ENCODE measurements around the gene NKAPL.

NKAPL gene

DNA sequence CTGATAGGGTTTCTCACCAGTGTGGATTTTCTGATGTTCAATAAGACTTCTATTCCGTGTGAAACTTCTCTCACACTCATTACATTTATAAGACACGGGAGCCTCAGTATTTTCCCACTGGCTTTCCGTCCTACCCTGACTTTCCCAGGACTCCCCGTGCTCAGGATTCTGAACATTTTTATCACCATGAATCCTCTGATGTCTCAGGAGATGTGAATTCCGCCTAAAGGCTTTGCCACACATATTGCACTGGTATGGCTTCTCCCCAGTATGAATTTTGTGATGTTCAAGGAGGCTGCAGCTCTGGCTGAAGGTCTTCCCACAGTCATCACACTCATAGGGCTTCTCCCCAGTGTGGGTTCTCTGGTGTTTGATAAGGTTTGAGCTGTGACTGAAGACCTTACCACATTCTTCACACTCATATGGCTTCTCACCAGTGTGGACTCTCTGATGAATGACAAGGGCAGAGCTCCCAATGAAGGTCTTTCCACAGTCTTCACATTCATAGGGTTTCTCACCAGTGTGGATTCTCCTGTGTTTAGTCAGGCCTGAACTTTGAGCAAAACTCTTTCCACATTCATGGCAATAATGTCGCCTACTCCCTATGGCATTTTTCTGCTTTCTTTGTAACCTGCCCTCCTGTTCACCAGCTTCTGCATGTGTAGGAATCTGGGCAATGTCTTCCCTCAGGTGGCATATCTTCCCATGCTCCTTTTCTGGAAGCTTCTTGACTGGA, 13.7 kb upstream of the NKAPL start:
- DNase-seq (ENCODE audit: low read depth in 1 of 2, low spot score in 1 of 2), result no peak

DNA sequence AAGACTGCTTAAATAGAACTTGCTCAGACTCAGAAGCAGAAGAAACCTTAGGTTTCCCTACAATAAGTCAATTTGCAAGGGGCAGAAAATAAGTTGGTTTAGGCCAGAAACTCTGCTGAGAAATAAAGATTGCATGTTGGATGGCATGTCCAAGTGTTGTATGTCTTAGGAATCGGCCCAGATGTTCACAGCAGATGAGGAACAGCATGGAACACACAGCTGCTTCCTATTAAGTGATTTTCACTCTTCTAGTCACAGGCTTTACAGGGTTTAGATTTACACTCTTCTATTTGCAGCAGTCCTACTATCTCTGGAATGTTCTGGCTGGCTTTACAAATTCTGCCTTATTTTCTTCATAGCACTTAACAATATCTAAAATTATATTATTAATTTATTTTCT, 10.2 kb upstream of the NKAPL start:
- no peak for DNase-seq (ENCODE audit: low read depth in 1 of 2, low spot score in 1 of 2)

DNA sequence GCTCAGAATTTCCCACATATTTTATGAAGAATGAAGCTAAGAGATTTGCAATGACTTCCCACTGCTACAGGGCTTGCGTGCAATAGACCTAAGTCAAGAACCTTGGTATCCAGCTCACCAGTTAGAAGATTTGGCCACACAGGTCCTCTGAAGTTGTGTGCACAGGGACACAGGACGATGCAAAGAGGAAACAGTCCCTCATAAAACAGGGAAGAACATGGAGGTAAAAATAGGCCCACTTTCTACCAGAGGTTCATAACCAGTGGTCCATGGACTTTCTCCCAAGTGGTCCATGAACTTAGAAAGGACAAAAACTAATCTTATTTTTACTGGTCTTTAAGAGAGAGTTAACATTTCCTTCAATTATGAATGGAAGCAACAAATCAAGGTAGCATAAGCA, 8.3 kb upstream of the NKAPL start:
- no peak for DNase-seq (ENCODE audit: low read depth in 1 of 2, low spot score in 1 of 2)

DNA sequence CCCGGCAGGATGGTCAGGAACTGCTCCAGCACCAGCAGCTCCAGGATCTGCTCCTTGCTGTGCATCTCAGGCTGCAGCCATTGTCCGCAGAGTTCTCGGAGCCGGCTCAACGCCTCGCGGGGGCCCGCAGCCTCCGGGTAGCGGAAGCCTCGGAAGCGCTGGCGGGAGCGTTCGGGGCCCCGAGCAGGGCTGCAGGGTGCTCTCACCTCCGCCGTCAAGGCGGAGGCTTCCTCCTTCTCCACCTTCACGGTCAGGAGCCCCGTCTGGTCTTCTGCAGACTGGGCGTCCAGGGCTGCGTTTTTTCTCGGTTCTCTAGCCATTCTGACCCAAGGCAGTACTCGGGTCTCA, 7.5 kb upstream of the NKAPL start:
- DNase-seq (ENCODE audit: low read depth in 1 of 2, low spot score in 1 of 2), result no peak

DNA sequence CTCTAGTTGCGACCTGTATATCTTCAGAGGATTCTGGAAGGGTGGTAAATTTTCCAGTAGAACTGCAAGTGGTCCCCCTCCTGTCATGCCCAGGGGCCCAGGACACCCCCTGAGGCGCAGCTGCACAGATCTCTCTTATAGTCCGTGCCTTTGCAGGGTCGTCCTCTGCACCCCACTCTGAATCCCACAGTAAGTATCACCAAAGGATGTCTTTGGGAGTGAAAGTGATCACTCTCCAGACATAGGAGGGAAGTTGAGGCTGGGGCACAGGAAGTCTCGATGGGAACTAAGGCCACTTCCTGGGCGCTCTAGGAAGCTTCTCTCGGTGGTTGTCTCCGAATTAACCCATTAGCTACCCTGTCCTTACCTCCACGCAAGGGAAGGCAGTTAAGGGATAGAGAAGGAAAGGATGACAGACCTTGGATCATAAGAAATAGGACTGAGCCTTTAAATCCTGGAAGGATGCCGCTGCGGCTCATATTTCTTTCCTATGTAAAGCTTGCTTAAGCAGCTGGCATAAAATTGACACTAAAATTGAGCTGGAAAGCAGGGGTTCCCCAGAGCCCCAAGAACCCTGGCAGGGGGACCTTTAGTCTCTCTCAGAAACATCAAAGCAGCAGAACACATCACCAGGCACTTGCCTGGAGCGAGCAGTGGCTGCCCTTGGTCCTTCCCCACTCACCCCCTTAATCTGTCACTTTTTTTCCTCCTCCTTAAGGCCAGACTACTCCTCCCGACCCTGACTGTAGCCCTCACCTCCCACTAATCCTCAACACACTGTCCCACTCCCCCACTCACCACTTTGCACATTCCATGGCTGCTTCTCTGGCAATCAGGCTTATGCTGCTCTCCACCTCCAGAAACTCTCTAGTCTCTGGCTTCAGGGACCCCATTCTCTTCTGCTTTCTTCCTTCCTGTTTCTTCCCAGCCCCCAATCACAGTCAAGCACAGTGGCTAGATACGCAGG, 6.8 kb upstream of the NKAPL start, which contains the start of gene ZKSCAN4:
Gene ZKSCAN4, minus strand, starts transcription at position 261 of the 967 bp plus-strand sequence. CDS start 289 bp downstream, outside the sequence.
- DNase-seq (ENCODE audit: low read depth in 1 of 2, low spot score in 1 of 2), result peak; percentile 55 to 57

DNA sequence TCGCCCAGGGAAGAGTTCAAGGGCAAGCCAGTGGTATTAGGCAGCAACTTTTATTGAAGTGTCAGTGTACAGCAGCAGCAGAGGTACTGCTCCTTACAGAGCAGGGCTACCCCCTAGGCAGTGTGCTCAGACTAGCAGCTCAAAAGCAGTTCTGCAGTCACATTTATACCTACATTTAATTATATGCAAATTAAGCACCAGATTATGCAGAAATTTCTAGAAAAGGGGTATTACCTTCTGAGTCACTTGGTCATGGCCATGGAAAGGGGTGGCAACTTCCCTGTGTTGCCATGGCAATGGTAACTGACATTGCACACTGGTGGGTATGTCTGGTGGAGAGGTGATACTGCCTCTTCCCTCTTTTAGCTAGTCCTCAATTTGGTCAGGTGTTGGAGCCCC, 5.0 kb upstream of the NKAPL start:
- no peak for DNase-seq (ENCODE audit: low read depth in 1 of 2, low spot score in 1 of 2)

DNA sequence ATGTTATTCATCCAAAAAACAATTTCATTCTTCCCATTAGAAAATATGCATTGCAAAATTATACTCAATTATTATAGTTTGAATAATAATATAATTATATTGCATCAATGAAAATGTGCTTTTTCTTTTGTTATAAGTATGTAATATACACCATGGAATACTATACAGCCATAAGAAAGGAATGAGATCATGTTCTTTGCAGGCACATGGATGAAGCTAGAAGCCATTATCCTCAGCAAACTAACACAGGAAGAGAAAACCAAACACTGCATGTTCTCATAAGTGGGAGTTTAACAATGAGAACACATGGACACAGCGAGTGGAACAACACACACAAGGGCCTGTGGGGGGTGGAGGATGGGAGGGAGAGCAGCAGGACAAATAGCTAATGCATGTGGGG, 2.1 kb upstream of the NKAPL start:
- DNase-seq (ENCODE audit: low read depth in 1 of 2, low spot score in 1 of 2), result no peak

DNA sequence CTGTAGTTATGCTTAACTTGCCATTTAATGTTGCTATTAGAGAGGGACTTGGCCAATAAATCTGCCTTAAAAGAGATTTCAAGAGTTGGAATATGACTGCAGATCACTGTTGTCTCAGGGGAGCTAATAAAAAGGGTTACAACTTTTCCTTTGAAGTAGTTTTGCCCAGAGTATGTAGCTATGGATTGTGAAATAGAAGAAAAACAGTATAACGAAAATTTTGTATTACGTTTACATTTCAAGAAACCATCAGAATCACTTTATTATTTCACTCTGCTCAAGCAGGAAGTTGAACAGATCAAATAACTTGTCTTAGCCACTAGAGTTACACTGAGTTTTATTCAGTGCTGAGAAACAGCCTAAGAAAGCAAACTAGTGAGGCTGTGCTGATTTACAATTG, 4.8 kb downstream of the NKAPL start:
- no peak for DNase-seq (ENCODE audit: low read depth in 1 of 2, low spot score in 1 of 2)

DNA sequence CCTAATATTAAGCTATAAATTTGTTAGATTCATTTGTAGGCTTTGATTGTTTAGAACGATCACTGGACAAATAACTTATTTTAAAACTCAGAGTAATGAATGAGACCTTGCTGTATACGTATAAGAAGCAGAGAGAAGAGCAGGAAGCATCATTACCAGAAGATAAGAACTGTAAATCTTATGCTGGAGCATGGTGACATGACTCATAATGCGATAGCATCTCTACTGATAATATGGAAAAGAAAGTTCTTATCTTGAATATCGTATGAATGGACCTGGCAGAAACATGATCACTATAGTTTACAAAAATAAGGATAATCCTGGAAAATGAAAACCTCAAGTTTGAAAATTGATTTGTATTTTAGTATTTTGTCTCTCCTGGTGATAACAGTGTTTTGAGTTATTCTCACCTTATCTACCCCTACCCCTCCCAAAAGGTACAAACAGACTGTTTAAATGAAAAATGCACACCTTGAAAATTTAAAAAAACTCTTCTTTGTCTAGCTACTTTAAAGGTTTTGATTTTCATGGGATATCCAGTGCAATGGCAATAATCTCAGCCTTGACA, 5.8 kb downstream of the NKAPL start:
- no peak for DNase-seq (ENCODE audit: low read depth in 1 of 2, low spot score in 1 of 2)

DNA sequence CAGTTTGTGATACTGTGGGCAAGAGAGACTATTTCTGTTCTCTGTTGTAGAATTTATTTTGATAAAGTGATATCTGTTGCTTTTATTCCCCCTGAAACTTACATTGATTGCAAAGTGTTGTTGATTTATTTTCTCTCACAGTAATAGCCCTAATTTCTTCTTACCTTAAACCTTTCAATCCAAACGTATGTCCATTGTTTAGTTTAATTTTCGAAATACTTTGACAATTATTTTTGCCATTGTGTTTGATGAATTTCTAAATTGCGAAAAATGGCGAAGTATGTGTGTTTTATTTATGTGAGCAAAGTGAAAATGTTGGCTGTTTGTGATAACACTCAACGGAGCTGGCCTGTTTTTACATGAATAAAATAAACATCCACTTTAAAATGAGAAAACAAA, 7.5 kb downstream of the NKAPL start:
- DNase-seq (ENCODE audit: low read depth in 1 of 2, low spot score in 1 of 2), result no peak

DNA sequence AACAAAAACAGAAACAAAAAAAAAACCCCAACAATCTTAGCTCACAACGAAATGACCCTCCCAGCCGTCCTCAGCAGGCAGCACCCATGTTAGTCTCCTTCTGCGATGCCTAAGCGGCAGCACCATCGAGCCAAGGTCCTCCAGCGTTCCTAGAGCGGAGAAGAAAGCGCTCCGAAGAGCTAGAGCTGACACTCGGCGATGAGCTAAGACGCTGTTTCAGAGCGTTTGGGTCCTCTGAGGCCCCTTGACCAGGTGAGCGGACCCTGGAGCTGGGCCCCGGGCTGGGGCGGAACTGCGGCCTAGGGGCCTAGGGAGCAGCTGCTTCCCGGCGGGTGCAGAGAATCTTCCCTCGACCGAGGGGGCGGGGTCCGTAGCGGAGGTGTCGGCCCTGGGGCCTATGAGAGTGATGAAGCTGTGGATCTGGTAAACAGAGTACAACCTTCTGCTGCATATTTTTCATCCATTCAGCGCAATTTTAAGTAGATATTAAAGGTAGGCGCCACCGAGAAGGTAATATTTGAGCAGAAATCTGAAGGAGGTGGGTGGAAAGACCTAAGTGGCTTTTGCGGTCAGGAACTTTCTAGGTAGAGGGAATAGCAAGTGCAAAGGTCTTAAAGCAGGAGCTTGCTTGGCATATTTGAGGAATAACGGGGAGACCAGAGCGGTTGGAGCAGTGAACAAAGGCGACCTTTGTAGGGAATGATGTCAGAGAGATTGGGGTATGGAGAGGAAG, 8.0 kb downstream of the NKAPL start, which contains the start of gene ZSCAN26:
Gene ZSCAN26, plus strand, starts transcription at position 182 of the 733 bp plus-strand sequence. CDS start 4,777 bp downstream, outside the sequence.
- peak; percentile 70 to 80 for DNase-seq (ENCODE audit: low read depth in 1 of 2, low spot score in 1 of 2)

DNA sequence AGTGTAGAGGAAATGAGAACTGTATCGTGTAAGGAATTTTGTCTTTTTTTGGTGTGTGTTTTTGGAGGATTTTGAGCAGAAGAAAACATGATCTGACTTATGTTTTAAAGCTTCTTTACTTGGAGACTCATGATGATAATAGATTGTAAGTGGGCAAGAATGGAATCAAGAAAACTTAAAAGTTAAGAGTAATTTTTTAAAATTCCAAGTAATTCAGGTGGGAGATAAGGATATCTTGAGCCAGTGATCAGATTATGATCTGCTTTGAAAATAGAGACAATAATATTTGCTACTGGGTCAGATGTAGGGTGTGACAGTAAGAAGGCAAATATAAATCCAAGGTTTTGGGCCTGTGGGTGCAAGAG, 8.6 kb downstream of the NKAPL start:
- no peak for DNase-seq (ENCODE audit: low read depth in 1 of 2, low spot score in 1 of 2)

DNA sequence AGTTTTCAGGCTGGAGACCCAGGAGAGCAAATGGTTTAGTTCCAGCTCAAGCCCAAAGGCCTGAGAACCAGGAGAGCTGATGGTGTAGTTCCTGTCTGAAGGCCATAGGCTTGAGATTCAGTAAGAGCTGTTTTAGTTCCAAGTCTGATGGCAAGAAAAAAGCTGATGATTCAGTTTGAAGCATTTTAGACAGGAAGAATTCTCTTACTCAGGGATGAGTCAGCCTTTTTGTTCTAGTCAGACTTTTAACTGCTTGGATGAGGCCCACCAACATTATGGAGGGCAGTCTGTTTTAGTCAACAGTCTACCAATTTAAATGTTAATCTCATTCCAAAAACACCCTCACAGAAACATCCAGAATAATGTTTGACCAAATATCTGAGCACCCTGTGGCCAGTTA, 10.4 kb downstream of the NKAPL start:
- no peak for DNase-seq (ENCODE audit: low read depth in 1 of 2, low spot score in 1 of 2)

DNA sequence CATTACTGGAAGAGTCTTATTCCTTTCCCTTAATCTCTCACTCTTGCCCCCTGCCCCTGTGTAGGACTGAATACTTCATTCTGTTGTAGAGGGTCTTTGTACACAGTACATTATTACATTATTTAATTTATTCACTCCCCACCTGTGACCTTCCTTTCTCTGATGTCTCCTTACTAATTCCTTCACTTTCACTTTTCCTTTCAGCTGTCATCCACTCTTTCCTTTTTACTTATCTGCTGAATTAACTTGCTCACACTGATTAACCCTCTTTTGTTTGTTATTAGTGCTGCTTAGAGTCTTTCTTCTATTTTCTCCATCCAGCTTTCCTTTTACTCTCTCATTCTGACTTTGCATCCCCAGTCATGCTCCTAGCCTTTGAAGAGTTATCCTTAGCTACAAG, 15.8 kb downstream of the NKAPL start:
- DNase-seq (ENCODE audit: low read depth in 1 of 2, low spot score in 1 of 2), result no peak

DNA sequence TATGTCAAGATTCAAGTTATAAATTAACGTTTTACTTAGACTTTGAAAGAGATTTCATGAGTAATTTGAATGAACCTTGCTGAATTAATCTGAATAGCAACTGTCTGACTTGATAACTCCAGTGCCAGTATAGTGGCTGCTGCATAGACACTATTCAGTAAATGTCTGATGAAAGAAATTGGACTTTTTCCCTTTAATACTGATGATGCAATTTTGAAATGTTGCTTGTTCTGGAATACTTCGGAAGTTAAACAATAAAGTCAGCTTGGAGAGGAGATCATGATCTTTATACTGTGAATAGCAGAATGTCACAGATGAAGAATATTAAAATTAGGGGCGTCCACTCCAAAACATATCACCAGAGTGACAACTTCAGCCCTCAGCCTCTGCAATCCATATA, 18.6 kb downstream of the NKAPL start:
- no peak for DNase-seq (ENCODE audit: low read depth in 1 of 2, low spot score in 1 of 2)

DNA sequence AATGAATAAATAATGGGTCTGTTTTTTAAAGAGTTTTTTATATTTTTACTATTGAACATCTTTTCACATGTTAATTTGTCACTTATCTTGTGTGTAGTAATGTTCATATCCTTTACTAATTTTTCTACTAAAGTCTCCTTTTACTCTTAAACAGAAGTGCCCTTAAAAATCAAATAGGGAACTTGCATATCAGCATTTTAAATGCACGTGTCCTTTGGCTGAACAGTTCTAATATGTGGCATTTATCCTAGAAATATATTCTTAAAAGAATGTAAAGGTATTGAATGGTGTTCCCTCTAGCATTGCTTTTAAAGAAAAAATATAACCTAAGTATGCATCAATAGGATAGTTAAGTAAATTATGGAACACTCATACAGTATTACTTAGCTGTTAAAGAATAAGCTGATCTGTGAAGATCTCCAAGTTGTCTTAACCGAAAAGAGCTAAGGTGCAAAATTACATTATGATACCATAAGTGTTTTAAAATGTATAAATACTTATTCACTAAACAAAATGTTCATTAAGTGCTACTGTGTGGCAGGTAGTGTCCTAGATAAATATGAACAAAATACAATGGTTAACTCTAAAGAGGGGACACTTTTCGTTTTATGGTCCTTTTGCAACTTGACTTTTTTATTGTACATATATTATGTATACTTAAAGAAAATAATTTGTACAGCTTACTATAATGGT, 21.6 kb downstream of the NKAPL start:
- DNase-seq (ENCODE audit: low read depth in 1 of 2, low spot score in 1 of 2), result no peak

DNA sequence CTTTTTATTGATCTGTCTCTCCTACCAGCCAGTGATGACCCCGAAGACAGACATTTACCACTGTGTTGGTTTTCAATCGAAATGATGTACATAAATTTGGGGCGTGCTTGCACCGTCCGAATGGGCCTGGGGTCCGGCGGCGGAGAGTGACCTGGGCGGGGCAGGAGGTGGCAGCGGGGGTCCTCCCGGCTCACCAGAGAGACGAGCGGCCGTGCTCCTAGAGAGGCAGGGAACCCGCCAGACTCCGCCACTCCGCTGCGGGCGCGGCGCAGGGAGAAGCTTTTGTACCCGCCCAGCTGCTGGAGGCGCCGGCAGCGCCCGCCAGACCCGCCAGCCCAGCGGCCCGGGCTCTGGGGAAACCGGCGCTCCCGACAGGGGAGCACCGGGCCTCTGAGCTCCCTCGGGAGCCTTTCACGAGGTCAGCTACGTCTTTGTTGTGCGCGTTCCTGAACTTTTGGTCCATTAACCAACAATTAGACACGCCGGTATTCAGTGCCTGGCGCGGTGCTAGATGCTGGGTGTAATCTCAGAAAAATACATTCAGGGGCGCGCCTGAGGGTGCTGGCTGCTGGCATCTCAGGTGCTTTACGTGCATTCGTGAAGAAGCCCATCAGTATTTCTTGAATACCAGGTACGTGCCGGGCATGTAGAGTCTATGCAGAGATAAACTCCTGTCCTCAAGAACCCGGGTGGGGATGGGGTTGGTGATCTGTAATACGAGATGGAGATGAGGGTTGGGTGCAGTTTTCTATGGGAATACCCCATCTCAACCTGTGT, 22.4 kb downstream of the NKAPL start, which contains the start of gene PGBD1:
Gene PGBD1, plus strand, starts transcription at position 285 of the 777 bp plus-strand sequence. CDS start 2,242 bp downstream, outside the sequence.
- peak in 1 of 2 donors; percentile 36 for DNase-seq (ENCODE audit: low read depth in 1 of 2, low spot score in 1 of 2)

DNA sequence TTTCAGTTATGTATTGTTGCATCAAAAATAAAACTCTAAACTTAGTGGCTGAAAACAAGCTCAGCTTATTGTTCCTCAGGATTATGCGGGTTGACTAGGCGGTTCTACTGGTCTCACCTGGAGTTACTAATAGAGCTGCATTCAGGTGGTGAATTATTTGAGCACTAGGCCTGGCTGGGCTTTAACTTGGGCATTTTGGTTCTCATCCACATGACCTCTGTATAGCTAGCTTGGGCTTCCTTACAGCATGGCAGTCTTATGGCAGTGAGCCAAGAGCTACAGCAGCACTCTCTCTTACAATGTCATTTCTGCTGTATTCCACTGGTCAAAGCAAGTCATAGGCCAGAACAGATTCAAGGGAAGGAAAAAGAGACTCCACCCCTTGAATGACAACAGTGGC, 23.8 kb downstream of the NKAPL start:
- no peak for DNase-seq (ENCODE audit: low read depth in 1 of 2, low spot score in 1 of 2)

DNA sequence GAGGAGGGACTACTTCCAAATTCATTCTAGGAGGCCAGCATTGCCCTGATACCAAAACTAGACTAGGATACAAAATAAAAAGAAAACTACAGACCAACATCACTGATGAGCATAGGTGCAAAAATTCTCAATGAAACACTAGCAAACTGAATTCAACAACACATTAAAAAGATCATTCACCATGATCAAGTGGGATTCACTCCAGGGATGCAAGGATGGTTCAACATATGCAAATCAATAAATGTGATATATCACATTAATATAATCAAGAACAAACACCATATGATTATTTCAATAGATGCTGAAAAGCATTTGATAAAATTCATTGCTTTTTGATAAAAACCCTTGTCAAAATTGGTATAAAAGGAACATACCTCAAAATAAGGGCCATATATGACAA, 32.5 kb downstream of the NKAPL start:
- no peak for DNase-seq (ENCODE audit: low read depth in 1 of 2, low spot score in 1 of 2)

DNA sequence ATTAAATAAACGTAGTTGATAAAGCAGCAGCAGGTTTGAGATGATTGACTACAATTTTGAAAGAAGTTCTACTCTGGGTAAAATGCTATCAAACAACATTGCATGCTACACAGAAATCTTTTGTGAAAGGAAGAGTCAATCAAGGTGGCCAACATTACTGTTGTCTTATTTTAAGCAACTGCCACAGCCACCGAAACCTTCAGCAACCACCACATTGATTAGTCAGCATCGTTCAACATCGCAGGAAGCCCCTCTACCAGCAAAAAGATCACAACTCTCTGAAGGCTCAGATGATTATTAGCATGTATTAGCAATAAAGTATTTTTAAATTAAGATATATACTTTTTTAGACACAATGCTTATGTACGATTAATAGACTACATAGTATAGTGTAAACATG, 36.2 kb downstream of the NKAPL start:
- no peak for DNase-seq (ENCODE audit: low read depth in 1 of 2, low spot score in 1 of 2)

All from stimulated activated CD4-positive, alpha-beta T cell treated with anti-CD3 and anti-CD28 coated beads, Interleukin-15, amount 100 ng/mL, for 1 hour (primary cell).